ENCODE measurements around the gene NPDC1. TPM values are rescaled to one million over a fixed set of nuclear protein-coding genes. Genes with fewer than 3 reads are reported as not detected.

NPDC1 gene
- polyA plus RNA-seq, 2 of the 4 experiments (the other 2 are of a cell fraction) = 12.7 to 40.6 TPM

GRCh38 chr9:137008312-137008711 lies 37.7 kb downstream of the NPDC1 start:
- no peak overlapping the region for H3K27ac ChIP-seq
- TF ChIP-seq HDAC2 (IDR thresholded peaks at IDR 0.05) = no peak
- TF ChIP-seq EHMT2 (IDR thresholded peaks at IDR 0.05; ENCODE audit: low read depth) = no peak
- TF ChIP-seq POLR2AphosphoS2 (conservative IDR thresholded peaks at IDR 0.05; ENCODE audit: low read length) = no peak
- no peak for TF ChIP-seq GATA3 (IDR thresholded peaks at IDR 0.05; ENCODE audit: borderline replicate concordance)
- TF ChIP-seq CBX2 (IDR thresholded peaks at IDR 0.05; ENCODE audit: borderline replicate concordance, low read depth) = no peak
- no peak for TF ChIP-seq KDM5A (IDR thresholded peaks at IDR 0.05)
- TF ChIP-seq CEBPB (IDR thresholded peaks at IDR 0.05) = no peak
- TF ChIP-seq E2F6 (IDR thresholded peaks at IDR 0.05; ENCODE audit: borderline replicate concordance, low read depth) = no peak
- TF ChIP-seq EP300 (IDR thresholded peaks at IDR 0.05) = no peak
- no peak for TF ChIP-seq HEYL (CRISPR knock-in tag; IDR thresholded peaks at IDR 0.05)
- TF ChIP-seq TP53 (CRISPR knock-in tag; IDR thresholded peaks at IDR 0.05) = no peak
- no peak for TF ChIP-seq PHF8 (IDR thresholded peaks at IDR 0.05; ENCODE audit: borderline replicate concordance, low read depth)
- no peak for TF ChIP-seq BCL3 (IDR thresholded peaks at IDR 0.05)
- TF ChIP-seq RCOR1 (IDR thresholded peaks at IDR 0.05; ENCODE audit: low read depth, low read length) = no peak
- TF ChIP-seq RAD21 (conservative IDR thresholded peaks at IDR 0.05 in 1 of 2, IDR thresholded peaks at IDR 0.05 in 1 of 2) = no peak
- no peak for TF ChIP-seq SMC3 (IDR thresholded peaks at IDR 0.05)
- TF ChIP-seq NFE2L2 (conservative IDR thresholded peaks at IDR 0.05; ENCODE audit: low read length) = no peak
- TF ChIP-seq CHD2 (IDR thresholded peaks at IDR 0.05; ENCODE audit: low read length, partially characterized antibody) = no peak
- no peak for TF ChIP-seq REST (IDR thresholded peaks at IDR 0.05)
- TF ChIP-seq HMGXB4 (CRISPR knock-in tag; IDR thresholded peaks at IDR 0.05; ENCODE audit: borderline replicate concordance) = no peak
- no peak for FAIRE-seq
- H3K4me3 ChIP-seq = no peak overlapping the region
- peaks cover 5% of the 10 kb centered on the region; the same call in 2 of the 3 replicates for H3K4me1 ChIP-seq
- DNase-seq (ENCODE audit: low read depth in 1 of 2, low spot score in 1 of 2) = no peak
- peak in 1 of 2 experiments; percentile 6; a peak in 2 of 6 replicates for ATAC-seq
- ChIA-PET CTCF (interaction anchor here (1.3 to 2.9 kb wide), 2 partner anchors 21 to 27 kb away, joined by 7 to 13 read pairs; no protein-coding TSS in a partner anchor), POLR2A (no interaction called here)
- 82% methylated on average over 14 of the region's 22 CpGs for WGBS (ENCODE audit: missing lambda C conversion rate)
- H3K9me3 ChIP-seq = no peaks in the 10 kb centered on the region
- no peak overlapping the region for H3K4me2 ChIP-seq
